SK-N-SH (cell line): ENCODE measurements around the gene CDKN1B. TPM values are rescaled to one million over a fixed set of nuclear protein-coding genes. Genes with fewer than 3 reads are reported as not detected.

Source experiments
- CTCF ChIA-PET: fragments of 300-600, 350-600 bp; formaldehyde crosslinking; extraction: SDS; loops from one replicate; lab custom pipeline; 2021; lab: Yijun Ruan, JAX
- POLR2A ChIA-PET: fragments of 350-600 bp; sonication (Branson Sonifier 250); formaldehyde crosslinking; extraction: SDS; loops from one replicate; lab custom pipeline; 2020; ENCODE audit warnings: antibody characterized with exemption, inconsistent platforms; lab: Yijun Ruan, JAX
- DNase-seq: peaks from one replicate; pipeline ENCODE4 v3.0.0; 2012
- H2AFZ ChIP-seq: fragments of 200-600 bp; sonication (generic); 2 replicates; pipeline ENCODE4 v1.8.1; 2016; ENCODE audit warnings: antibody characterized with exemption, mild to moderate bottlenecking, low read depth
- H3F3A ChIP-seq: fragments of 200-600 bp; sonication (generic); replicated peaks from 2 replicates; pipeline ENCODE3; 2016; ENCODE audit warnings: antibody characterized with exemption, mild to moderate bottlenecking; ENCODE audit not compliant: insufficient read depth
- H3K27ac ChIP-seq, 2 experiments: fragments of 200-500 bp in 1 of 2; fragments of 200-600 bp in 1 of 2; sonication (Bioruptor generic) in 1 of 2; sonication (generic), shearing (Covaris generic) in 1 of 2; 2 replicates each; pipeline versions ENCODE4 v1.5.1 to v1.6.1; 2014 to 2016; ENCODE audit warnings: low read depth in 2 of 2, inconsistent platforms in 1 of 2, low read length in 1 of 2, mild to moderate bottlenecking in 1 of 2, mixed read lengths in 1 of 2
- H3K27me3 ChIP-seq: fragments of 200-600 bp; sonication (generic), shearing (Covaris generic); 2 replicates; pipeline ENCODE4 v1.6.1; 2016; ENCODE audit warnings: mixed run types; ENCODE audit not compliant: insufficient read depth
- H3K36me3 ChIP-seq, 2 experiments: fragments of 200-500 bp in 1 of 2; fragments of 200-600 bp in 1 of 2; sonication (Bioruptor generic) in 1 of 2; sonication (generic) in 1 of 2; replicated peaks in 1 of 2; 2 replicates each; pipeline versions ENCODE3 to v1.5.1; 2014 to 2016; ENCODE audit warnings: low read length in 1 of 2, mild to moderate bottlenecking in 1 of 2; ENCODE audit not compliant: insufficient read depth in 2 of 2, control insufficient read depth in 1 of 2
- H3K4me1 ChIP-seq, 2 experiments: fragments of 200-500 bp in 1 of 2; fragments of 200-600 bp in 1 of 2; sonication (Bioruptor generic) in 1 of 2; sonication (generic), shearing (Covaris generic) in 1 of 2; 2 replicates each; pipeline versions ENCODE4 v1.5.1 to v1.6.1; 2014 to 2016; ENCODE audit warnings: low read depth in 1 of 2, low read length in 1 of 2, mixed run types in 1 of 2; ENCODE audit not compliant: insufficient read depth in 2 of 2, control insufficient read depth in 1 of 2
- H3K4me2 ChIP-seq: fragments of 200-600 bp; sonication (generic), shearing (Covaris generic); 2 replicates; pipeline ENCODE4 v1.6.1; 2017; ENCODE audit warnings: mixed run types
- H3K4me3 ChIP-seq, 2 experiments: fragments of 200-500 bp in 1 of 2; fragments of 200-600 bp in 1 of 2; sonication (Bioruptor generic) in 1 of 2; sonication (generic), shearing (Covaris generic) in 1 of 2; 2 replicates each; pipeline versions ENCODE4 v1.5.1 to v1.8.1; 2014 to 2016; ENCODE audit warnings: low read depth in 2 of 2, inconsistent platforms in 1 of 2, low read length in 1 of 2, mild to moderate bottlenecking in 1 of 2, mixed read lengths in 1 of 2, moderate library complexity in 1 of 2
- H3K79me2 ChIP-seq: fragments of 200-600 bp; sonication (generic); 2 replicates; pipeline ENCODE4 v1.8.1; 2017; ENCODE audit warnings: mild to moderate bottlenecking; ENCODE audit not compliant: insufficient read depth
- H3K9ac ChIP-seq: fragments of 200-600 bp; sonication (generic); 2 replicates; pipeline ENCODE4 v1.6.1; 2017; ENCODE audit warnings: mixed run types
- H3K9me2 ChIP-seq: fragments of 200-600 bp; sonication (generic); 2 replicates; pipeline ENCODE4 v1.6.1; 2017; ENCODE audit warnings: mixed run types
- H3K9me3 ChIP-seq: fragments of 200-600 bp; sonication (generic); 2 replicates; pipeline ENCODE4 v1.6.1; 2017; ENCODE audit warnings: mixed run types, mild to moderate bottlenecking, moderate library complexity
- H4K20me1 ChIP-seq: fragments of 200-600 bp; sonication (generic); 2 replicates; pipeline ENCODE4 v1.6.1; 2017; ENCODE audit warnings: mild to moderate bottlenecking, mixed run types; ENCODE audit not compliant: insufficient read depth
- GABPA ChIP-seq: IDR thresholded peaks from 2 replicates; pipeline ENCODE4 v1.4.0; 2012; ENCODE audit warnings: low read depth, mild to moderate bottlenecking
- GATA2 ChIP-seq: sonication (generic); formaldehyde crosslinking; IDR thresholded peaks from 2 replicates; pipeline ENCODE4 v1.5.0; 2020; ENCODE audit warnings: mild to moderate bottlenecking, missing genetic modification reagents
- MEF2A ChIP-seq: IDR thresholded peaks from 2 replicates; pipeline ENCODE4 v1.4.0; 2012; ENCODE audit warnings: low read depth, borderline replicate concordance
- NRF1 ChIP-seq: IDR thresholded peaks from 2 replicates; pipeline ENCODE4 v1.6.1; 2012; ENCODE audit warnings: low read depth, mild to moderate bottlenecking, low read length
- SMC3 ChIP-seq: IDR thresholded peaks from 2 replicates; pipeline ENCODE4 v1.6.1; 2012; ENCODE audit warnings: low read depth, low read length, improper control_type of control experiment
- TAF1 ChIP-seq: IDR thresholded peaks from 2 replicates; pipeline ENCODE4 v1.6.1; 2012; ENCODE audit warnings: low read depth, mild to moderate bottlenecking, low read length, moderate library complexity, borderline replicate concordance
- TCF12 ChIP-seq: IDR thresholded peaks from 2 replicates; pipeline ENCODE4 v1.4.0; 2012
- YY1 ChIP-seq: IDR thresholded peaks from 2 replicates; pipeline ENCODE4 v1.4.0; 2012; ENCODE audit warnings: low read depth, mild to moderate bottlenecking
- WGBS: methylation state at CpG from one replicate; pipeline ENCODE4 v1.1.6; 2017; ENCODE audit warnings: low lambda C conversion rate; 5-methylcytosine and 5-hydroxymethylcytosine counted together
- polyA plus RNA-seq, 3 experiments: library from polyadenylated mRNA; depleted of rRNA; stranded (reverse); fragments of >200 nt; gene quantifications; 2 replicates each; pipeline ENCODE4 v1.2.3, GENCODE V29; 2012
- small RNA-seq, 7 experiments: library from RNA; depleted of rRNA; stranded (forward); fragments of <200 nt; gene quantifications; one replicate each; pipeline ENCODE3, GENCODE V24; 2012
- TF ChIP-seq, protein P1 (sequence below): fragments of 200-600 bp; sonication (generic); IDR thresholded peaks from 2 replicates; pipeline ENCODE4 v1.6.1; 2017; ENCODE audit warnings: antibody characterized with exemption, mild to moderate bottlenecking, moderate library complexity

The CDKN1B gene
- polyA plus RNA-seq, 1 of the 3 experiments (the other 2 are of a cell fraction) = 9.2 TPM

- Histone ChIP-seq H3K4me3 (peak overlapping the region in 1 of 2 experiments; percentile 7; a peak in 1 of 4 replicates), H3K4me1 (peaks cover 3 to 11% of the 10 kb centered on the region in 2 experiments; a peak in 3 of 4 replicates), H3F3A (peaks cover 21% of the 10 kb centered on the region), H3K27me3 (no peaks in the 10 kb centered on the region), H3K9ac (peak overlapping the region; percentile 64; the same call in 1 of the 2 replicates), H2AFZ (peak overlapping the region; percentile 84), H3K79me2 (peaks cover 26% of the 10 kb centered on the region; the same call in 1 of the 2 replicates), H3K9me3 (no peaks in the 10 kb centered on the region), H4K20me1 (no peaks in the 10 kb centered on the region), H3K4me2 (peak overlapping the region; percentile 64), H3K27ac (peak overlapping the region; percentile 56 to 93; a peak in 3 of 4 replicates), H3K36me3 (no peaks in the 10 kb centered on the region), H3K9me2 (no peaks in the 10 kb centered on the region)
- DNase-seq = no peak
- ChIA-PET POLR2A (no interaction called here), CTCF (interaction anchor here (1.3 to 1.4 kb wide), 2 partner anchors 23 to 29 kb away, joined by 3 to 5 read pairs; no protein-coding TSS in a partner anchor)
- no peak for TF ChIP-seq SMC3
- 92% methylated on average over 7 of the region's 7 CpGs for WGBS
Observed at GRCh38 chr12:12759234-12759915, 42.2 kb downstream of the CDKN1B start.

DNA sequence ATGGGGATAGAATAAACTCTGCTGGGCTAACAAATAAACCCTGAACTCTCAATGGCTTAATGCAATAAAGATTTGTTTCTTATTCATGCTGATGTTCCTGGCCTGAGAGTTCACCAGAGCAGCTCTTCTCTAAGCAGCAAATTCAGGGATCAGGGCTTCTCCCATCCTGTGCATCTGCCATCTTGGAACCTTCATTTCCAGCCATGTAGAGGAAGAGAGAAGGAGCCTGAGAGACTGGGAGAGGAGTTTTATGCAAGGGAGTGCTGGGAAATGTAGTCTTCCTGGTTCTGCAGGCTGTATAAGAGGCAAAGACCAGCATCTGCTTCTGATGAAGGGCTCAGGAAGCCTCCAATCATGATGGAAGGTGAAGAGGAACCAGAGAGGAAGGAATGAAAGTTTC is 47.7 kb downstream of the CDKN1B start:
- H2AFZ ChIP-seq = no peak overlapping the region
- H3K36me3 ChIP-seq = no peaks in the 10 kb centered on the region
- H3K4me2 ChIP-seq = no peak overlapping the region
- H3K4me3 ChIP-seq = no peak overlapping the region
- no peaks in the 10 kb centered on the region for H3K4me1 ChIP-seq
- H3K79me2 ChIP-seq = peaks cover 21% of the 10 kb centered on the region; the same call in 1 of the 2 replicates
- H3K9ac ChIP-seq = no peak overlapping the region
- DNase-seq = no peak
- H3K9me3 ChIP-seq = no peaks in the 10 kb centered on the region
- no peaks in the 10 kb centered on the region for H4K20me1 ChIP-seq
- H3K9me2 ChIP-seq = no peaks in the 10 kb centered on the region
- H3K27ac ChIP-seq = no peak overlapping the region
- H3K27me3 ChIP-seq = no peaks in the 10 kb centered on the region
- POLR2A ChIA-PET = no interaction called here
- TF ChIP-seq, protein P1, sequence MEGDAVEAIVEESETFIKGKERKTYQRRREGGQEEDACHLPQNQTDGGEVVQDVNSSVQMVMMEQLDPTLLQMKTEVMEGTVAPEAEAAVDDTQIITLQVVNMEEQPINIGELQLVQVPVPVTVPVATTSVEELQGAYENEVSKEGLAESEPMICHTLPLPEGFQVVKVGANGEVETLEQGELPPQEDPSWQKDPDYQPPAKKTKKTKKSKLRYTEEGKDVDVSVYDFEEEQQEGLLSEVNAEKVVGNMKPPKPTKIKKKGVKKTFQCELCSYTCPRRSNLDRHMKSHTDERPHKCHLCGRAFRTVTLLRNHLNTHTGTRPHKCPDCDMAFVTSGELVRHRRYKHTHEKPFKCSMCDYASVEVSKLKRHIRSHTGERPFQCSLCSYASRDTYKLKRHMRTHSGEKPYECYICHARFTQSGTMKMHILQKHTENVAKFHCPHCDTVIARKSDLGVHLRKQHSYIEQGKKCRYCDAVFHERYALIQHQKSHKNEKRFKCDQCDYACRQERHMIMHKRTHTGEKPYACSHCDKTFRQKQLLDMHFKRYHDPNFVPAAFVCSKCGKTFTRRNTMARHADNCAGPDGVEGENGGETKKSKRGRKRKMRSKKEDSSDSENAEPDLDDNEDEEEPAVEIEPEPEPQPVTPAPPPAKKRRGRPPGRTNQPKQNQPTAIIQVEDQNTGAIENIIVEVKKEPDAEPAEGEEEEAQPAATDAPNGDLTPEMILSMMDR = no peak
- TF ChIP-seq GABPA (no peak), NRF1 (no peak), TCF12 (no peak), GATA2 (CRISPR knock-in tag) (no peak), MEF2A (no peak), YY1 (0 out of 2 replicates have a peak, but pooled peaks have one; percentile 42)
- no peaks in the 10 kb centered on the region for H3F3A ChIP-seq
- CTCF ChIA-PET = no interaction called here

GRCh38 chr12:12770262-12770661 is 53.1 kb downstream of the CDKN1B start:
- DNase-seq = no peak
- Histone ChIP-seq H2AFZ (no peak overlapping the region), H3K4me3 (no peak overlapping the region), H3K9me2 (no peaks in the 10 kb centered on the region), H3F3A (no peaks in the 10 kb centered on the region), H3K9me3 (no peaks in the 10 kb centered on the region), H3K4me1 (no peaks in the 10 kb centered on the region), H4K20me1 (no peaks in the 10 kb centered on the region), H3K27me3 (no peaks in the 10 kb centered on the region), H3K36me3 (no peaks in the 10 kb centered on the region), H3K9ac (no peak overlapping the region), H3K4me2 (no peak overlapping the region), H3K79me2 (no peaks in the 10 kb centered on the region), H3K27ac (no peak overlapping the region)
- 89% methylated on average over 6 of the region's 6 CpGs for WGBS
- POLR2A ChIA-PET = no interaction called here
- no peak for TF ChIP-seq TAF1
- CTCF ChIA-PET = interaction anchor here (1.1 kb wide), 1 partner anchor 16 kb away, joined by 3 read pairs; no protein-coding TSS in a partner anchor

Small RNAs within 50 kb of the gene (small RNA-seq; reads per million reads assigned to genes)
- 0 reads per million in 7 experiments for gene MIR613

Other genes starting within 250 kb of the CDKN1B start
- 7.1 and 8.5 TPM in 2 replicates for gene DUSP16, start 154.5 kb upstream of the CDKN1B start, polyA plus RNA-seq (2012; rRNA removed)
- gene CREBL2, start 105.5 kb upstream of the CDKN1B start, polyA plus RNA-seq (2012; rRNA removed) = 12.6 and 16.2 TPM in 2 replicates
- 0.41 and 0.55 TPM in 2 replicates for gene GPR19, start 21.2 kb upstream of the CDKN1B start, polyA plus RNA-seq (2012; rRNA removed)
- 1.6 and 1.7 TPM in 2 replicates for gene APOLD1, start 68.3 kb downstream of the CDKN1B start, polyA plus RNA-seq (2012; rRNA removed)
- gene DDX47, start 96.0 kb downstream of the CDKN1B start, polyA plus RNA-seq (2012; rRNA removed) = 68.4 and 90.9 TPM in 2 replicates
- 12.7 and 16.1 TPM in 2 replicates for gene GPRC5A, start 174.2 kb downstream of the CDKN1B start, polyA plus RNA-seq (2012; rRNA removed)
- gene GPRC5D, start 234.8 kb downstream of the CDKN1B start, polyA plus RNA-seq (2012; rRNA removed) = not detected in 2 replicates